Forelimb muscle (tissue), 1 donor: ENCODE data around the gene APOBEC2. TPM values are rescaled to one million over a fixed set of nuclear protein-coding genes. Genes with fewer than 3 reads are reported as not detected.

Experiments used
- DNase-seq: peaks from one replicate; pipeline ENCODE4 v3.0.0-alpha.2; 2013; ENCODE audit warnings: low read depth
- polyA plus RNA-seq: library from polyadenylated mRNA; unstranded; fragments of 120-200 nt; gene quantifications from one replicate; pipeline ENCODE4 v1.2.1, GENCODE V29; 2013; ENCODE audit not compliant: insufficient read length

The APOBEC2 gene
- polyA plus RNA-seq, 1 donor, result 501 TPM

DNA sequence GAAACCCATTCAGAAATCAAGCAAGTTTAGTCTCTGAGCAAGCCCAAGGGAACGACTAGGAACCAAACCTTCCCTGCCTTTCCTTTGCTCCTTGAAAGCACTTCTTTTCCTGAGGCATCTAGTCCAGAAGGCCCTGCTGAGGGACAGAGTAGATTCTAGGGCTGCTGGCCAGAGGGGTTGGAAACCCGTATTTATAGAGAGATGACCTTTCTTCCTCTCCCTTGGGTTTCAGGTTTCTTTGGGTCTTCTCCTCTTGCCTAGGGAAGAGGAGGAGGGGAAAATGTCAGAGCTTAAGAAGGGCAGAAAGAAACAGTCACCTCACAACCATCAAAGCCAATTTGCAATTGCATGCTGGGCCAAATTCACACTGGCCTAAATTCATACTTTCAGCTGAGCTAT, 5.8 kb downstream of the APOBEC2 start:
- no peak for DNase-seq

DNA sequence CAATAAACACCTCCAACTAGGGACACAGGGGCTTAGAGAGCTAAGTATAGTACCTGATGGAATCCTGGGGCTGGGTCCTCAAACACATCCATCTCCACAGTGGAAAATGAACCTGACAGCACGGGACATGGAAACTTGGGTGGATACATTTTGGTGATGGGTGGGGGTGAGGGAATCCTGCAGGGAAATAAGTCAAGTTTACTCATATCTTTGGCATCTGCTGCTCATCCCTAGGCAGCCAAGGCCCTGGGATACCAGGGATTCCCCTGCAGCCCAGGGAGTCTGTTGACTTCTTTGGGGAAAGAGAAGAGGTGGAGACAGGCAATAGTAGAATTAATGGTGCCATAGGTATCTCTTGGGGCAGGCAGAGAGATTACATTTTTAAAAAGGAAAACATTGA, 6.6 kb downstream of the APOBEC2 start:
- no peak for DNase-seq

DNA sequence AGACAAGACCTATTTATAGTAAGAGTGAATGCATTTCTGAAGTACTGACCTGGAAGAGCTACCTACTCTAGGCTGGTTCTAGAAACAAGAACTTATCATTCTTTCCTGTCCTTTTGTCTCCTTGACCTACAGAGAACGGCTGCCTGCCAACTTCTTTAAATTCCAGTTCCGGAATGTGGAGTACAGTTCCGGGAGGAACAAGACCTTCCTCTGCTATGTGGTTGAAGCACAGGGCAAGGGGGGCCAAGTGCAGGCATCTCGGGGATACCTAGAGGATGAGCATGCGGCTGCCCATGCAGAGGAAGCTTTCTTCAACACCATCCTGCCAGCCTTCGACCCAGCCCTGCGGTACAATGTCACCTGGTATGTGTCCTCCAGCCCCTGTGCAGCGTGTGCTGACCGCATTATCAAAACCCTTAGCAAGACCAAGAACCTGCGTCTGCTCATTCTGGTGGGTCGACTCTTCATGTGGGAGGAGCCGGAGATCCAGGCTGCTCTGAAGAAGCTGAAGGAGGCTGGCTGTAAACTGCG, 8.3 kb downstream of the APOBEC2 start:
- DNase-seq, result no peak

DNA sequence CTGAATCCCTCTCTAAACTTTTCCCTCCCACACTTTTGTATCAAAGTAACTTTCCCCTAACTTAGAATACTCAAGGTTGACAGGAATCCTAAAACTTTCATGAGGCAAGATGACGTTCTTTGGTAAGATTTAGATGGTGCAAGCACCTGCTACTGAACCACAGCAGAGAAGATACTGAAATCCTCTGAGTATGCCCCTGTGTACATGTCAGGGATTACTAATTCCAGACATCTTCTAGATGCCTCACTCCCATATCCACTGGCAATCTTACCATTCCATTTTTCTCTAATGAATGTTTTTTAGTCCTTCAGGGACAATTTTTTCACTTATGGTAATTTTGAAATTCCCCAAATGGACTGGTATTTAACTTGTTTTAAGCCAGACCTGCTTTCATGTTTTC, 9.1 kb downstream of the APOBEC2 start:
- no peak for DNase-seq

DNA sequence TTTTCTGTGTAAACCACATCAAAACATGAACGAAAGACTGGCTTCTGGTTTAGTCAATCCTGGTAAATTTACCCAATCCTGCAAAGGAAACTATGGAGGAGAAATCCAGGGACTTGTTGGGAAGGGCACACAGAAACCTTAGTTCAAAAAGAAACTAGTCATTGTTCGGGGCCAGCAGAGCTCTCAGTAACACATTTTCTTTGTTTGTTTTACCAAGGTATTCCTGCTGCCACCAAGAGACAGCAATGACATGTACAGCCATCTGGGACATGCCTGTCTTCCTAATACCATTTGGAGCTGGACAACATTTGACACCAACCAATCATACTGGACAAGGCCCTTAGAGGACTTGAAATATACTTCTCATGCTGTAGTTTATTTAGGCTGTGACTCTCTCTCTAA, 10.9 kb downstream of the APOBEC2 start:
- no peak for DNase-seq

DNA sequence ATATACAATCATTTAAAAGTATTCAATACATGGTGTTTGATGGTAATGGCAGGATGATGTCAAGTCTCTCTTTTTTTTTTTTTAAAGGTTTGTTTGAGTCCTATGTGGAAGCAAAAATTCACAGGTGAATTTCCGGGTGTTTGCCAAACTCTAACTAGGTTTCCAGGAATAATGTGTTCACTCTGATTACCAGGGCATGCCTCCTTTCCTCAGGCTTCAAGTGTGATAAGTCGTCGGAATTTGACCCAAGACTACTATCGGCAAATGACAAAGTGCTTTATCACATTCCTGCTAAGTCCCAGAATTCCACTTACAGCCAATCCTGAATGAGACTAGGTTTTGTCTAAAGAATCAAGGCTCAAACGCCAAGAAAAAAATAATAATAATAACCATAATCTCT, 11.8 kb downstream of the APOBEC2 start:
- DNase-seq, result no peak

DNA sequence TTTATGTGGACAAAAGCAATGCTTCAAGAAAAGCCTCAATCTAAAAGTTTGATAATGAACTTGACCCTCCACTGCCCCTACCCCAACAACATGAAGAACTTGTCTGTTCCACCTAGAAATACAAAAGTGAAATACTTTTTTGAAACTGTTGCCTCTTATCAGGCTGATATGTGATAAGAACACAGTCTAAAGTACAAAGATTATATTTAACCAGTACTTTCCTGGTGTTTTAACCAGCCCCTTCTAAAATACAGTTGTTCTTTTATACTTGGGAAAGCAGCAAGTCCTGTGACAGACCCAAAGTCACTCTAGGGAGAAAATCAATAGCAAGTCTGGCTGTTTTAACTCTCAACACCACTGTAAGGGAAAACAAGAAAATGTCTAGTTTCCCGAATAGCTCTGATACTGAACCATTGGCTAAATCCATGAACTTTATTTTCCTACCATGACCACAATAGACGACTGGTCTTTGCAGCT, 12.6 kb downstream of the APOBEC2 start:
- DNase-seq, result no peak

DNA sequence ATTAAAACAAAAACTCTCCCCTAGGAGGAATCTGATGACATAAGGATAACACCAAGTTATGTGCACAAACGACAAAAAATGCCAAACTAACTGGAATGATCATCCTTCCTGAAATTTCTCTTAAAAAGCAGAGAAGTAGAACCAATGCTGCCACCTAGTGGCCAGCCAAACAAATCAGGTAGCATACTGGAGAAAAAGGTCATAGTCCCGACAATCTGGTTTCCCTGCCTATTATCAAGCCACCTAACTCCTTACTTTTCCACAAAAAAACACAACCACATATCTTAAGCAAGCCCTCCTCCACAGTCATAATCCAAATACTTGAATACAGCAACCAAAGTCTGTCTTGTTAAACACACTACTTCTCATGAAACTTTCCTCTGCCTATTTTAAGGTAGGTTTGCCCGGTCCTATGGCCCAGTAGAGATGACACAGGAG, 13.9 kb downstream of the APOBEC2 start:
- DNase-seq, result peak; percentile 72

DNA sequence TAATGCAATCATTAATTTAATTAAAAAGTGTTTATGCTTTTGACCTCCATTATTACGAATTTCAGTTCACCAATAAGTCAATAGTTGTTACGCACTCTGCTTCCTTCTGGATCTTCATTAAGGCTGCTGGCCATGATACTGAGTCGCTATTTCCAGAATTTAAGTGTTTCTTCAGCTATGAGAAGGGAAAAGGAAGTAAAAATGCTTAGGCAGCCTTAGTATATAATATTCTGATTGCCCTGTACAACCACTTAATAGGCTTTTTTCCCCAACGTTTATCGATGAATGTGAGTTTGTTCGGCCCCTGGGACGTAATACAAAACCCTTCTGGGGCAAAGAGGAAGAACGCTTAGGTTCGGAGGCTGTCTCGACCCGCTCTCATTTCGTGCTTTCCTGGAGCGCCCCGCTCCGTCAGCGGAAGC, 18.5 kb downstream of the APOBEC2 start:
- DNase-seq, result peak; percentile 86

DNA sequence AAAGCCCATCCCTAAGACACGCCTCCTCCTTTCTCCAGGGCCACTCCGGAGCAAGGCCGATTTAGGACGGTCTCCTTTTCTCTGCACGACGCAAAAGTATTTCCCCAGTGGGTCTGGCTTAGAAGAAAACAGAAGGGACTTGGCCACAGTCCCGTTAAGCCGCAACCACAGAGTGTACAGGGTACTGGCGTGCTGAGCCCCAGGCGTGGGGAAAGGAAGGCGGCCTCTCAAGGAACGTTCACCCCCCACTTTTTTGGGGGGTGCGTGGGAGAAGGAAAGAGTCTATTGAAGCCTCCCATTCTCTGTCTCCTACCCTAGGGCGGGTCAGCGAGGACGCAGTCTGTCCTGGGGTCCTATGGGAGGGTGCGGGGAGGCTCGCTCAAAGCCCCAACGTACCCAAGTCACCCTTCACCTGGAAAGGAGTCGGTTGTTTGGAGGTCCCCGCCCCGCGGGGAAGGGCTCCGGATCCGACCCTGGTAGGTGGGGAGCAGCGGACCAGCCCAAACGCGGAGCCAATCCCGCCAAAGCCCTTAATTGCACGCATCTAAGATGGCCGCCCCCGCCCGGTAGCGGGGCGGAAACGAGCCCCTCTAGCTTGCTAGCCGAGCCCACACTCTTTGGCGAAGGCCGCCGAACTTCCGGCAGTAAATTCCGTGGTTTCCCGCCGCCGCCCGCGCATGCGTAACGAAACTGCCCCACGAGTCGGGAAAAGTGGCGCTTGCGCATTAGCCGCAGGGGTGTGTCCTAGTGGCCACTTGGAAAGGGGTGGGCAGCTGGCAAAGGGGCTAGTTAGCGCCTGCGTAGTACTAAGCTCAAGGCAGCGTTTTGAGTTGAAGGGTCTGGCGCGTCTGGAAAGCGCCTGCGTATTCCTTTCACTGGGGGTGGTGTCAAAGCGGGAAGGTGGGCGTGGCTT, 19.2 kb downstream of the APOBEC2 start, which contains the start of gene OARD1:
TSS of gene OARD1 (minus strand) at position 434 of the 913 bp plus-strand sequence. CDS start 722 bp downstream, outside the sequence.
- DNase-seq, result peak; percentile 98

DNA sequence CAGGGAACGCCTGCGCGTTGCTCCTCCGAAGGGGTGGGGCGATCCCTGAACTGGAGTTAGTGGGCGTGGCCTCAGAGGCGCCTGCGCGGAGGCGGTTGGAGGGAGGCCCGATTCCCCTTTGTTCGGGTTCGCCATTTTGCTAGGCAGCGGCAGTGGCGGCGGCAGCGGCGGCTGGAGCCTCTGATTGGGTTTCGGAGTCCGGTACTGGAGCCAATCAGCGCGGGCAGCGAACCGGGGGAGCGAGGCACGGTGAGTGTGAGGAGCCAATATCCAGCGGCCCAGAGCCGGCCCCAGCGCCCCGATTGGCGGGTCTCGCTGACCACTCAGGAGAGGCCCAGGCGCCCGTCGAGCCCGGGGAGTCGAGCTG, 19.8 kb downstream of the APOBEC2 start, which contains the start of gene NFYA:
TSS of gene NFYA (plus strand) at position 139 of the 367 bp plus-strand sequence. CDS start 6,116 bp downstream, outside the sequence.
- DNase-seq, result no peak

DNA sequence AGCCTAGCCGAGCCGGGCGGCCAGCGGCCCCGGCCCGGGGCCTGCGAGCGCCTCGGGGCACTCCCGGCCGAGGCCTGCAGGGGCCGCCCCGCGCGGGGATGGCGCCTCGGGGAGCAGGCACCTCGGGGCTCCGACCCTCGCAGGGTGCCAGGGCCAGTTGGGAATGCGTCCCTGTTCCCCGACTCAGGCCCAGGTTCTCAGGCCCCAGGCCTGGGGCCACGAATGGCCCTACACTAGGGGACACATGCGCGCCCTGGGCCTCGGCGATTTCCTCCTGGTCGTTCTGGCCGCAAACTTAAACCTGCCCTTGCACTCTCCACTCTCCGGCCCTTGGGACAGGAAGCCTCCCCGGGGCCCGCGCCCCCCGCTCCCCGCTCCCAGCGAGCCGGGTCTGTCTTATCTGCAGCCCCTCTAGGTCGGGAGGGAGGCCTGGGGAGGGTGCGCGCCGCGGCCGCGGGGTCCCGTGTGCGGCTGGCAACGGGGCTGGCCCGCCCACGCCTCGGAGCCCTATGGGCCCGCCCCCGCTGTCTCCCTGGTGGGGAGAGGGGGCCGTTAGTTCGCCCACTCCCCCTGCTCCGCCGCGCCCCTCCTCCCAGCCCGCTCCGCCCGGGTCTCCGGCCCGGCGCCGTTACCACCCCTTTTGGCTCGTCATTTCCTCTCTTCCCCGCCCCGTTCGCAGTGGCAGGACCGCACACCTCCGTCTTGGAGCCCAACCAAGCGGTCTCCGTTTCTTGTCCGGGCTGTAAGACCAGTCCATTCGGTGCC, 20.4 kb downstream of the APOBEC2 start:
- peak; percentile 39 for DNase-seq

DNA sequence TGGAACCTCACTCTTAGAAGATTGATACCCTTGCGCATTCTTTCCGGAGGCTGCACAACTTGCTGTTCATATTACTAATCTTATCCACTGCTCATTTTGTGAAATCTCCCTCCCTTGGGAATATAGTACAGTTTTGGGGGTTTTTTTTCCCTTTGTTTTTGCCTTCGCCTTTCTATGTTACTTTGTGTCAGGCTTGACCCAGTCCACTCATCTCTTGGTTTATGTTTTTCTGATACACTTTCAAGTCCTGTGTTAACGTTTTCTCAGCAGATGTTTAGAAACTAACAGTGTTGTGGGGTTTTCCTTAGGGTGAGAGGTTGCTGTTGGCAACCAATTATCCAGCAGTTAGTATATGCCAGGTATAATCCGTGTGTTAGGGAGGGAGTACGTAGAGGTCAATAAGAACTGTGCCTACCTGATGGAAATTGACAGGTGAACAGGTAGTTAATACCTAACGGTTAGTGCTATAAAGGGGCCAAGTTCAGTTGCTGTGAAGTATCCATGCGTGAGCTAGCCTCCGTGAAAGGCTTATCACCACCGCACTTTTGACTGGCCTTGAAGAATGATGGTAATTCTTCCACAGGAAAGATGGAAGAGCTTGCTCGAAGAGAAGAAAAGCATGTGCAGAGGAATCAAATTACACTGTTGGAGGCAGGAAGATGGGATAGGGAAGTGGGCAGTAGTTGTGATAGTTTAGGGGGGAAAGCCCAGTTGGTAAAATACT, 21.1 kb downstream of the APOBEC2 start:
- no peak for DNase-seq

DNA sequence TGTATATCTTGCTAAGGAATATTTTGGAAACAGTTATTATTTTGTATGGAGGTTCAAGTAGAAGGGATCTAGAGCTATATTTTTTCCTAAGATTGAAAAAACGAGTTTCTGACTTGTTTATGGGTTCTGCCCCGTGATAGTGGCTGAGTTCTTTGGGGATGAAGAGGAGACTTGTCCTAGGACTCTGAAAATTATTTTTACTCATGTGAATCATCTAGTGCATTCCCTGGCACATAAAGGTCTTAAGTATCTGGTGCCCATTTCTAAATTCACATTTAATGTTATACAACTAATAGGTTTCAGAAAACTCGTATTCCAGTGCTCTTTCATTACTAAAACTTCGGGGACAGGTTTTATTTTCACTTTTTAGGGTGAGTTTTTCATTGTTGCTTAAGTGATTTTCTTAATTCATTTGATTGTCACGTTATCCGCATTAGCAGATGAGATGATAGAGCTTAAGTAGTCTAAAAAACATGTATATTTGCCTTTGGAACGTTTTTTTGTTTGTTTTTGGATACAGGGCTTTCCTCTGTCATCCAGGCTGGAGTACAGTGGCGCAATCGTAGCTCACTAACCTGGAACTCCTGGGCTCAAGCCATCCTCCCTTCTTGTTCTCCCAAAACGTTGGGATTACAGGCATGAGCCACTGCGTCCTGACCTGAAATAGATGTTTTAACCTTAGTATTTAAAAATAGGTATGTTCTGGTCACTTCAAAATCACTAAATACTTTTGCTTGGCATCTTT, 21.9 kb downstream of the APOBEC2 start:
- no peak for DNase-seq

DNA sequence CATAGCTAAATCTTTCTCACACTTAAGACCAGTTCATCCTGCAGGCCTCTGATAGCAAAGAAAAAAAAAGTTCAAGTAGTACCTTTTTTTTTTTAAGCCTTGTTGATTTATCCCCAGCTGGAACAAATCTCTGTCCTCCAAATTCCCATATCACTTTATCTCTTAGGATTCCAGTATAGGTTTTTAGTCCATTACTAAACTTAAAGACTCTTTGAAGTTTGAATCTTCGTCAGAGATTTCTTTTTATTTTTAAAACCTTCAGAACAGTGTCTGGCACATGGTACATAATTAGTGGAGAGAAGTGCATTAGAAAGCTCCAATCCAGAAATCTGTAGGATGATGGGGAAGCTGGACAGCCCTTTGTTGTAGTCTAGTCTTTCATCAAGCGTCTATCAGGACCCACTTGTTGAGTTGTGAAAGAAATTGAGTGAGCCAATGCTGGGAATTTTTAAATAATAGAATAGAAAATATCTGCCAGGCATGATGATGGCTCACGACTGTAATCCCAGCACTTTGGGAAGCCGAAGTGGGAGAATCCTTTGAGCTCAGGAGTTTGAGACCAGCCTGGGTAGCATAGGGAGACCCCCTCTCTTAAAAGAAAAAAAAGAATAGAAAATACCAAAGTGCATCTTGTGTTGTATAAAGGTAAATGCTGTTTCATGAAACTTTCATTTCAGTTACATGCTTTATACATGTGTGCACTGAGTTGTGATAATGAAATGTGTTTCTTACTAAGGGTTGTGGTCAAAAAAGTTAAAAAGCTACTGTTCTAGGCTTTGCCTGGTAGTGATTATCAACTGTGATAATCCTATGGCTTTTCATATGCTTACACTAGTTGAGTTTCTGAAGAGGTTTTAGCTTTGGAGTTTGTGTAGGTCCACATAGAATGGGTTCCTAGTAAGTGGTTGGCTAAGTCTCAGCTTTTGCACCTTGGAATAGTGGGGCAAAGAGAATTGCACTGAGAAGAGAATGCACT, 22.9 kb downstream of the APOBEC2 start:
- DNase-seq, result no peak

DNA sequence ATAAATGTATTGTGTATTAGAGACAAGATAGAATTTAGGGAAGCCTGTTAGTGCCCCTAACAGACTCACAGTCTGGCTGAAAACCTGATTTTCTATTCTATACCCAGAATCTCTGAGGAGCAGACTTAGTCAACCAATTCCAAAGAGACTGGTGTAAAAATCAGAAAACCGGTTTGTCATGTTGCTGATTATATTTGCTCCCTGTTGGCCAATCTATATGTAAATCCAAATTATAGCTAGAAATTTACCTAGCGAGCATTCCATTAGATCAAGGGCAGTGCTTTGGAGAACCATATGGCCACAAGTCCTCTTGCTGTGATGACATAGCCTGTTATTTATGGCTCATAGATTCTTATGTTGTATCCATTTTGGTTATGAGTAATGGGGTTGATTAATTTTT, 24.5 kb downstream of the APOBEC2 start:
- DNase-seq, result no peak

DNA sequence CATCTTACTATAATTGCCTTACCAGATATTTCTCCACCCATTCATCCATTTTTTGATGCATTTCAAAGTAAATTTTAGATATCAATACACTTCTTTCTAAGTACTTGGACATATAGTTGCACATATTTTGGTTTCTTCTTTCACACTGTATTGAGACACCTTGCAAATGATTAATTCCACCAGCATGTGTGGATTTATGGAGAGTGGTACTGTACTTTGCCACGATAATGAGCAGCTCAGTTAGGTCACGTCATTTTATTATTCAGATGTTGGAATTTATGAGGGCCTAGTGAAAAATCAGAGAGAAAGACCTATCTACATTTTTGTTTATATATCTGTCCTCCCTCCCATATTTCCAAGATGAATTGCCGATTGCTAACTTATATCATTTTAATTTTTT, 25.1 kb downstream of the APOBEC2 start:
- DNase-seq, result no peak

DNA sequence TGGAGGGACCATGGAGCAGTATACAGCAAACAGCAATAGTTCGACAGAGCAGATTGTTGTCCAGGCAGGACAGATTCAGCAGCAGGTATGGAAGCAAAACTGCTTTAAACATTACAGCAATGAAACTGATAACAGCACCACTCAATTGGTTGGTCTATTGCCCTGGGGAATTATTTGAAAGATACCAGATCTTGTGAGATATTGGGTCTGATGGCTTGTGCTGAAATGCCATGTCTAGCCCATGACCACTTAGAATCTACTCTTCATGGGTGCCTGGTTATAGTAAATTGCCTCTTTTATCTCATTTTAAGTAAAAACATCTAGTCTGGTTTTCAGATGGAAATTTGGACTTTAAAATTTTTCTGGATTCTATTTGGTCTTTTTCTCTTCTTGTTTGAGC, 26.1 kb downstream of the APOBEC2 start:
- DNase-seq, result no peak

DNA sequence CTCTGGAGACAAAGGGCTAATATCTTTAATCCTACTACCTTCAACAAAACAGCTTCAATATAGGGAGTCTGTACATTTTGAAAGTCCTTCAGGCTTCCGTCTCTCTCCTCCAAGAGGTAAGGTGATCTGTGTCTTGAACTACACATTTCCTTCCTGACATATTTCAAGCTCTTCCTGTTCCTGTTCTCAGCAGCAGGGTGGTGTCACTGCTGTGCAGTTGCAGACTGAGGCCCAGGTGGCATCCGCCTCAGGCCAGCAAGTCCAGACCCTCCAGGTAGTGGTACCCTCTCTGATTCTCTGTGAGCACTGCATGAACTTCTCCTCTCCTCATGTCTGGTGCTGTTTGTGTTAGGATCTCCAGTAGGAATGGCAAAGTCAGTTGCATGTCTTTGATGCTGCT, 27.6 kb downstream of the APOBEC2 start:
- no peak for DNase-seq

DNA sequence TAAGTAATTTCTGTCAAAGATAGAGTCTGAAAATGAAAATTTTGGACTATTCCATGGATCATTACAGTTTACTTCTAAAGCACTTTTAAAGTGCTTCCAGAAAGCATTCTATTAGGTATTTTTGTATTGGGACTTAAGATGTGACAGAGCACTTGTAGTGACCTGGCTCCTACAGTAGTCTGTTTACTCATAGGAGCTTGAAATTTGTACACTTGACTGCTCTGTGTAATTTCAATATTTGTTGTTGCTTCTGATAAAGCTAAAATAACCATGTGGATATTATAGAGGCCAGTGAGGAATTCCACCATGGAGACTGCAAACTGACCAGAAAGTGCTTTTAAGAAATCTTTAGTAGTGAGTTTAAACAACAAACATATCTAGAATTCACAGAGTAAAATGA, 30.1 kb downstream of the APOBEC2 start:
- no peak for DNase-seq
